ENCODE measurements around the gene PLET1. TPM values are rescaled to one million over a fixed set of nuclear protein-coding genes. Genes with fewer than 3 reads are reported as not detected.

PLET1 gene
- total RNA-seq, 1 experiment from 2014 or later, result not detected

GRCh38 chr11:112237451-112237850 lies 23.2 kb downstream of the PLET1 start:
- POLR2A ChIA-PET, result no interaction called here
- intact Hi-C loops (cut with micrococcal nuclease), result no loop called here
- H3K4me2 ChIP-seq (ENCODE audit: low read length), result no peak overlapping the region
- peaks cover 9 to 23% of the 10 kb centered on the region in 2 experiments; a peak in 3 of 4 replicates for H3K36me3 ChIP-seq (ENCODE audit: control insufficient read depth in 1 of 2, insufficient read depth in 2 of 2, low read length in 2 of 2)
- H3K27me3 ChIP-seq (ENCODE audit: insufficient read depth, low read length), result no peaks in the 10 kb centered on the region
- CTCF ChIA-PET, result no interaction called here
- H3K79me2 ChIP-seq (ENCODE audit: insufficient read depth, low read length), result peaks cover 7% of the 10 kb centered on the region; the same call in 1 of the 2 replicates
- H3K9me3 ChIP-seq (ENCODE audit: control insufficient read depth in 1 of 2, insufficient read depth in 1 of 2, low read depth in 1 of 2, low read length in 2 of 2), result no peaks in the 10 kb centered on the region
- no peaks in the 10 kb centered on the region for H3K4me1 ChIP-seq (ENCODE audit: control insufficient read depth in 1 of 2, insufficient read depth in 2 of 2, low read length in 2 of 2)
- no peak overlapping the region for H3K4me3 ChIP-seq (replicated peaks in 1 of 2; ENCODE audit: low read depth in 1 of 2, low read length in 2 of 2)
- no peaks in the 10 kb centered on the region for H3K9me2 ChIP-seq (ENCODE audit: insufficient read depth)
- RAD21 ChIA-PET (ENCODE audit: low non-redundant PET in 1 of 2, low total read pairs in 2 of 2, uncharacterized antibody in 2 of 2, unreplicated experiment in 2 of 2), result no interaction called here
- no peak overlapping the region for H3K27ac ChIP-seq (ENCODE audit: low read depth, low read length)
- H3K9ac ChIP-seq (ENCODE audit: low read length), result no peak overlapping the region
- no TSS peak for BruUV-seq (replicated peaks)
- H2AFZ ChIP-seq (ENCODE audit: low read depth, low read length, poor library complexity, severe bottlenecking), result no peak overlapping the region
- ATAC-seq (no peak), DNase-seq (ENCODE audit: low read depth, low spot score) (no peak)
- no peak for TF ChIP-seq SP1 (IDR thresholded peaks at IDR 0.05; ENCODE audit: low read depth)
- no peak for TF ChIP-seq CTCF (IDR thresholded peaks at IDR 0.05 in 2 of 3, conservative IDR thresholded peaks at IDR 0.05 in 1 of 3; ENCODE audit: borderline replicate concordance in 1 of 3, insufficient read depth in 1 of 3, low read depth in 2 of 3, low read length in 2 of 3)
- no peak for TF ChIP-seq ZFX (IDR thresholded peaks at IDR 0.05)
- no peak for TF ChIP-seq SRF (IDR thresholded peaks at IDR 0.05; ENCODE audit: low read depth)
- no peak for TF ChIP-seq YY1 (IDR thresholded peaks at IDR 0.05; ENCODE audit: extremely low read depth, insufficient replicate concordance, low read depth, low read length)
- no peak for TF ChIP-seq EZH2 (IDR thresholded peaks at IDR 0.05)
- no peak for TF ChIP-seq REST (IDR thresholded peaks at IDR 0.05; ENCODE audit: low read depth)
- no peak for TF ChIP-seq FOSL1 (IDR thresholded peaks at IDR 0.05; ENCODE audit: low read depth)
- no peak for TF ChIP-seq EZH2phosphoT487 (IDR thresholded peaks at IDR 0.05; ENCODE audit: borderline replicate concordance)
- no peak for TF ChIP-seq EGR1 (IDR thresholded peaks at IDR 0.05; ENCODE audit: low read depth)
- TF ChIP-seq JUND (IDR thresholded peaks at IDR 0.05), result no peak
- TF ChIP-seq ELF1 (IDR thresholded peaks at IDR 0.05; ENCODE audit: borderline replicate concordance, low read depth), result no peak
- TF ChIP-seq POLR2AphosphoS5 (IDR thresholded peaks at IDR 0.05; ENCODE audit: low read depth, low read length), result no peak
- TF ChIP-seq TCF7L2 (IDR thresholded peaks at IDR 0.05; ENCODE audit: borderline replicate concordance, extremely low read depth, insufficient read depth, insufficient read length), result no peak
- H4K20me1 ChIP-seq (ENCODE audit: insufficient read depth), result no peaks in the 10 kb centered on the region

All from HCT116 (cell line).